Measurements from ENCODE around the gene BCAS3.
A peak's percentile ranks its signal among the peaks of the same experiment; 100 is the strongest.
"Not testable (repeated sequence)": the region's sequence is repeated elsewhere in the genome, so short reads cannot be mapped to it uniquely, and the experiment has no call there.

BCAS3 gene

GRCh38 chr17:61420745-61421398 lies 743.2 kb downstream of the BCAS3 start:
- DNase-seq = no peak

GRCh38 chr17:61421460-61421859 lies 743.8 kb downstream of the BCAS3 start:
- DNase-seq = no peak

GRCh38 chr17:61422116-61422799 lies 744.6 kb downstream of the BCAS3 start:
- no peak for DNase-seq

GRCh38 chr17:61422869-61423268 lies 745.2 kb downstream of the BCAS3 start:
- no peak for DNase-seq

GRCh38 chr17:61423967-61424649 lies 746.5 kb downstream of the BCAS3 start:
- DNase-seq = no peak

GRCh38 chr17:61425682-61426481 lies 748.2 kb downstream of the BCAS3 start:
- no peak for DNase-seq

- DNase-seq = no peak
These were observed 749.0 kb downstream of the BCAS3 start for GRCh38 chr17:61426482-61427304.

- no peak for DNase-seq
These were observed 749.9 kb downstream of the BCAS3 start for GRCh38 chr17:61427567-61427966.

- DNase-seq = no peak
These were observed 751.6 kb downstream of the BCAS3 start for GRCh38 chr17:61429274-61429673.

GRCh38 chr17:61429831-61430230 lies 752.2 kb downstream of the BCAS3 start:
- not testable (repeated sequence) for DNase-seq

GRCh38 chr17:61431594-61432311 lies 754.1 kb downstream of the BCAS3 start:
- no peak for DNase-seq

- DNase-seq = no peak
These were observed 758.6 kb downstream of the BCAS3 start for GRCh38 chr17:61436273-61436672.

- DNase-seq = no peak
These were observed 759.5 kb downstream of the BCAS3 start for GRCh38 chr17:61436995-61437704.

GRCh38 chr17:61440697-61441096 lies 763.0 kb downstream of the BCAS3 start:
- peak; percentile 70 for DNase-seq

GRCh38 chr17:61441507-61441906 lies 763.9 kb downstream of the BCAS3 start:
- not testable (repeated sequence) for DNase-seq

GRCh38 chr17:61442136-61442775 lies 764.6 kb downstream of the BCAS3 start:
- DNase-seq = no peak

Data from activated CD4-positive, alpha-beta T cell treated with anti-CD3 and anti-CD28 coated beads, Interleukin-2, amount 50 U/mL, for 16 hours (primary cell).